Fibroblast of lung (primary cell): ENCODE measurements around the gene DHRS9.

Experiments
- CTCF ChIP-seq, 2 donors: IDR thresholded peaks in 1 of 2; conservative IDR thresholded peaks in 1 of 2; 1 replicate in 1 of 2; 2 replicates in 1 of 2; pipeline ENCODE4 v1.5.1; 2011 to 2012; ENCODE audit warnings: low read length in 2 of 2, control low read depth in 1 of 2, inconsistent platforms in 1 of 2, low read depth in 1 of 2, mild to moderate bottlenecking in 1 of 2
- EZH2 ChIP-seq: IDR thresholded peaks from 2 replicates; pipeline ENCODE4 v1.5.1; 2012; ENCODE audit warnings: low read length, control low read depth, mild to moderate bottlenecking; ENCODE audit errors: missing control alignments

GRCh38 chr2:169069341-169069740, at the start of gene DHRS9:
- no peak for TF ChIP-seq CTCF (conservative IDR thresholded peaks at IDR 0.05 in 1 of 2, IDR thresholded peaks at IDR 0.05 in 1 of 2; ENCODE audit: low read depth in 1 of 2, low read length in 2 of 2)
- TF ChIP-seq EZH2 = no peak
